ENCODE results near the gene CNDP1.

Gene CNDP1

GRCh38 chr18:74617486-74617885, 83.2 kb downstream of the CNDP1 start:
- CTCF ChIA-PET = no interaction called here
- TF ChIP-seq, protein P1, sequence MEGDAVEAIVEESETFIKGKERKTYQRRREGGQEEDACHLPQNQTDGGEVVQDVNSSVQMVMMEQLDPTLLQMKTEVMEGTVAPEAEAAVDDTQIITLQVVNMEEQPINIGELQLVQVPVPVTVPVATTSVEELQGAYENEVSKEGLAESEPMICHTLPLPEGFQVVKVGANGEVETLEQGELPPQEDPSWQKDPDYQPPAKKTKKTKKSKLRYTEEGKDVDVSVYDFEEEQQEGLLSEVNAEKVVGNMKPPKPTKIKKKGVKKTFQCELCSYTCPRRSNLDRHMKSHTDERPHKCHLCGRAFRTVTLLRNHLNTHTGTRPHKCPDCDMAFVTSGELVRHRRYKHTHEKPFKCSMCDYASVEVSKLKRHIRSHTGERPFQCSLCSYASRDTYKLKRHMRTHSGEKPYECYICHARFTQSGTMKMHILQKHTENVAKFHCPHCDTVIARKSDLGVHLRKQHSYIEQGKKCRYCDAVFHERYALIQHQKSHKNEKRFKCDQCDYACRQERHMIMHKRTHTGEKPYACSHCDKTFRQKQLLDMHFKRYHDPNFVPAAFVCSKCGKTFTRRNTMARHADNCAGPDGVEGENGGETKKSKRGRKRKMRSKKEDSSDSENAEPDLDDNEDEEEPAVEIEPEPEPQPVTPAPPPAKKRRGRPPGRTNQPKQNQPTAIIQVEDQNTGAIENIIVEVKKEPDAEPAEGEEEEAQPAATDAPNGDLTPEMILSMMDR (IDR thresholded peaks at IDR 0.05; ENCODE audit: control extremely low read depth, extremely low read depth, low read depth, missing control alignments) = no peak
- DNase-seq (ENCODE audit: extremely low spot score) = no peak
- POLR2A ChIA-PET = no interaction called here

DNA sequence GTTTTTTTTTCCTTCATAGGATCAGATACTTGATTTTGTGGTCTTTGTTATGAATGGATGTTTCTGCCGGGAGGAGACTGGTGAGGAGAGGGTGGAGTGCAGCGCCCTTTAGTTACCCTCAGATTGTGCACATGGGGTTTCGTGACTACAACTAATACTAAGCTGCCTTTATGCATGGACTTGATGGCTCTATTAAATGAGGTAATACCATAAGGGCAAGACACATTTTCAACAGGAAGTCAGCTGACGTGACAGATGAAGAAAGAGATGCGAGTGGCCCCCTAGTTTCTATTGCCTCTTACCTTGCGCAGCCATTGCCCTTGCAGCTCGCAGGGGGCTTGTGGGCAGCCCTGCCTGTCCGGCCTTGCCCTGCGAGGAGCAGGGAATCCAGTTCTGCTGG, 87.8 kb downstream of the CNDP1 start:
- TF ChIP-seq, protein P1 (IDR thresholded peaks at IDR 0.05; ENCODE audit: control extremely low read depth, extremely low read depth, low read depth, missing control alignments) = no peak
- no peak for DNase-seq (ENCODE audit: extremely low spot score)
- POLR2A ChIA-PET = no interaction called here
- CTCF ChIA-PET = interaction anchor here (1.2 kb wide), 1 partner anchor 12 kb away, joined by 3 read pairs; no protein-coding TSS in a partner anchor

DNA sequence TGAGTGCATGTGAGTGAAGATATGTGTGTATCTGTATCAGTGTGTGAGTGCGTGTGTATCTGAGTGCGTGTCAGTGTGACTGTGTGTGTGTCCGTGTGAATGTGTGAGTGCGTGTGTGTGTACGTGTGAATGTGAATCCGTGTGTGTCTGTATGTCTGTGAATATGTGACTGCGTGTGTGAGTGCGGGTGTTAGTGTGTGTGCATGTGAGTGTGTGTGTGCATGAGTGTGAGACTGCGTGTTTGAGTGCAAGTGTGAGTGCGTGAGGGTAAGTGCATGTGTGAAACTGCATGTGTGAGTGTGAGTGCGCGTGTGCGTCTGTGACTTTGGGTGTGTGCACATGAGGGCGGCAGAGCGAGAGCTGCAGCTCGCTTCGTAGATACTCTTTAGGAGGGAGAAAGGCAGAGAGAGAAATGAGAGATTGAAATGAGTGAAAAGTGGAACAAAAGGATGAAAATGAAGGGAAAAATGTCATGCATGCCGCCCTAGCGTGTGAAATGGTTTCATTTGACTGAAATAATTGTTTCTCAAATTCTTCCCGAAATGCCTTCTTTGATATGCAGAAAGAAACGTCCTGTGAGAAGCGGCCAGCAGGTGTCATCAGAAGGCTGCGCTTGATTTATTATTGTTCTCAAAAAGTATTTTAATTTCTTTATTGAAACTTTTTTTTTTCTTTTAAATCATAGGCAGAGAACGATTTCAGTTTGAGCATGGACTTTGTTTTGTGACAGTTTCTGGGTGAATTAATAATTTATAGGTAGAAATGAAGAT, 88.9 kb downstream of the CNDP1 start:
- TF ChIP-seq, protein P1 (IDR thresholded peaks at IDR 0.05; ENCODE audit: control extremely low read depth, extremely low read depth, low read depth, missing control alignments) = peak; percentile 32
- no peak for DNase-seq (ENCODE audit: extremely low spot score)
- ChIA-PET CTCF (interaction anchor here (1.0 to 1.6 kb wide), 5 partner anchors 9 to 856 kb away, joined by 3 read pairs; no protein-coding TSS in a partner anchor), POLR2A (no interaction called here)

- ChIA-PET POLR2A (no interaction called here), CTCF (interaction anchor here (1.2 to 1.6 kb wide), 4 partner anchors 16 to 854 kb away, joined by 3 read pairs; no protein-coding TSS in a partner anchor)
- TF ChIP-seq, protein P1 (IDR thresholded peaks at IDR 0.05; ENCODE audit: control extremely low read depth, extremely low read depth, low read depth, missing control alignments) = no peak
- DNase-seq (ENCODE audit: extremely low spot score) = no peak
Measured at GRCh38 chr18:74624466-74624865, 90.2 kb downstream of the CNDP1 start.

- ChIA-PET POLR2A (no interaction called here), CTCF (no interaction called here)
- no peak for DNase-seq (ENCODE audit: extremely low spot score)
- TF ChIP-seq, protein P1 (IDR thresholded peaks at IDR 0.05; ENCODE audit: control extremely low read depth, extremely low read depth, low read depth, missing control alignments) = no peak
Measured at GRCh38 chr18:74625157-74625556, 90.9 kb downstream of the CNDP1 start.

DNA sequence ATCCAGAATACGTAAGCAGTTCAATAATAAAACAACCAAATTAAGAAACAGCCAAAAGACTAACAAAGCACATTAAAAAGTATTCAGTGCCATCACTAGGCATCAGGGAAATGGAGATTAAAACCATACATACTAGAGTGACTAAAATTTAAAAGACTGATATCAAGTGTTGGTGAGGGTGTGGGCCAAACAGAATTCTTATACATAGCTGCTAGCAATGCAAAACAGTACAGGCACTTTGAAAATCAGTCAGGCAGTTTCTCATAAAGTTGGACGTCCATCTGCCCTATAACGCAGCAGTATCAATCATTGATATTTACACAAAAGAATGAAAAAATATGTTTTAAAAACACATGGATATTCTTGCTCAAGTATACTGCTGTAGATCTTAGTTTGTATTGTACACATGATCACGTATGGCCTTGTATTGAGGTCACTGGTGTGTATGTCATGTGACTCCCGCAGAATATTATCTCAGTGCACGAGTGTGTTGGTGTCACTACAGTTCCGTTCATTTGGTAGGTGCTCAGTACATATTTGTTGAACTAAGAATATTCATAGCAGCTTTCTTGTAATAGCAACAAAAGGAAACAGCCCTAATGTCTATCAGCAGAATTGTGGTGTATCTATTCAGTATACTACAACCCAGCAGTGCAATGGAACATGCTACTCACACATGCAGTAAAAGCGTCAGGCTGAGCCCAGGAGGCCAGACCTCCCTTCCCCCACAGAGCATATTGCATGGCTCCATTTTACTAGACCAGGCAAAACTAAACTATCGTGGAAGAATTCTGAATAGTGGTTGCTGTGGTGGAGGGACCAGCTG, 92.0 kb downstream of the CNDP1 start:
- CTCF ChIA-PET = interaction anchor here (1.1 kb wide), 1 partner anchor 11 kb away, joined by 3 read pairs; no protein-coding TSS in a partner anchor
- no peak for DNase-seq (ENCODE audit: extremely low spot score)
- POLR2A ChIA-PET = no interaction called here
- TF ChIP-seq, protein P1 (IDR thresholded peaks at IDR 0.05; ENCODE audit: control extremely low read depth, extremely low read depth, low read depth, missing control alignments) = no peak
